ENCODE measurements around the gene DOK7.

DNA sequence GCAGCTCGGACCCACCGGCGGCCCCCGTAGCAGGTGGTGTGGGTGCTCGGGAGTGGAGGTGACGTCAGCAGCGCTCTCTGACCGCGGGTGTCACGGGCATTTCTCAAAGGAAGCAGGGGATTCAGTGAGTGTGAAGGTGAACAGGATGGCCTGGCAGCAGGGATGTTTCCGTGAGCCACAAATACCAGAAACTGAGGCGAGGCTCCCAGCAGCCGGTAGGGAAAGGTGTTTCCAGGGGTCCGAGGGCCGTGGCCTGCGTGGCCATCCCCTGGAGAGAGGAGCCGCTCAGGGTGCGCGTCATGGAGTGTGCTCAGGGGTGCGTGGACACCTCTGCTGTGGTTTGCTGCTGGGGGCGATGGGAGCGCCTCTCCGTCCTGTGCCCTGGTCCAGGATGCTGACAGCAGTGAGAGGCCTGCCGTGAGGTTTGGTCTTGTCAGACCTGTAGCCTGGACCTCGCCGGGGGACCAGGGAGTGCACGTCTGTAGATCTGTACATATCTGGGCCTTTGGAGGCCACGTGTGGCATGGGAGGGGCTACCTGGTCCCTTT is 31.6 kb upstream of the DOK7 start:
- no peak for TF ChIP-seq FOXP2 (optimal IDR thresholded peaks at IDR 0.05; ENCODE audit: control extremely low read depth, extremely low read length, insufficient read depth)
- TF ChIP-seq EZH2 (IDR thresholded peaks at IDR 0.05): no peak
